NCI-H1105 treated with DMSO at 0.1 percent for 48 hours (cell line): ENCODE measurements around the gene GNAS-AS1.

Source experiments
- DNase-seq: peaks from one replicate; lab custom pipeline; 2025; lab: John Stamatoyannopoulos, UW

GNAS-AS1 gene

GRCh38 chr20:58808271-58809046, 42.2 kb downstream of the GNAS-AS1 start:
- no peak for DNase-seq

DNA sequence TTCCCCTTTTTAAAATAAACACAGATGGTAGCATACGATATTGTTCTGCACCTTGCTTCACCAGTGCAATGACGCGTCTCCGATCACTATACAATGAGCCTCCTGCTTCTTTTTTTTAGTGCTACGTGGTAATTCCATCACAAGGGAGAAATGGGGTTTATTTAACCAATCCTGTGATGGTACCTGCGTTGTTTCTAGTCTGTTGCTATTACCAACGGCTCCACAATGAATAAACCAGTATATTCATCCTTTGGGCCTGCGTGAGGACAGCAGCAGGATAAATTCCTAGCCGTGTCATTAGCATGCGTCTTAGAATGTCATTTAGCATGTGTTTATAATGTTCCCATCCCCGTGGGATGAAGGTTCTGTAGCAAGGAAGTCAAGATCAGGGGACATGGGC, 42.9 kb downstream of the GNAS-AS1 start:
- no peak for DNase-seq

- DNase-seq, result no peak
Measured at GRCh38 chr20:58803533-58803932, 47.2 kb downstream of the GNAS-AS1 start.

GRCh38 chr20:58802061-58802460, 48.6 kb downstream of the GNAS-AS1 start:
- no peak for DNase-seq

GRCh38 chr20:58800134-58800871, 50.4 kb downstream of the GNAS-AS1 start:
- no peak for DNase-seq

DNA sequence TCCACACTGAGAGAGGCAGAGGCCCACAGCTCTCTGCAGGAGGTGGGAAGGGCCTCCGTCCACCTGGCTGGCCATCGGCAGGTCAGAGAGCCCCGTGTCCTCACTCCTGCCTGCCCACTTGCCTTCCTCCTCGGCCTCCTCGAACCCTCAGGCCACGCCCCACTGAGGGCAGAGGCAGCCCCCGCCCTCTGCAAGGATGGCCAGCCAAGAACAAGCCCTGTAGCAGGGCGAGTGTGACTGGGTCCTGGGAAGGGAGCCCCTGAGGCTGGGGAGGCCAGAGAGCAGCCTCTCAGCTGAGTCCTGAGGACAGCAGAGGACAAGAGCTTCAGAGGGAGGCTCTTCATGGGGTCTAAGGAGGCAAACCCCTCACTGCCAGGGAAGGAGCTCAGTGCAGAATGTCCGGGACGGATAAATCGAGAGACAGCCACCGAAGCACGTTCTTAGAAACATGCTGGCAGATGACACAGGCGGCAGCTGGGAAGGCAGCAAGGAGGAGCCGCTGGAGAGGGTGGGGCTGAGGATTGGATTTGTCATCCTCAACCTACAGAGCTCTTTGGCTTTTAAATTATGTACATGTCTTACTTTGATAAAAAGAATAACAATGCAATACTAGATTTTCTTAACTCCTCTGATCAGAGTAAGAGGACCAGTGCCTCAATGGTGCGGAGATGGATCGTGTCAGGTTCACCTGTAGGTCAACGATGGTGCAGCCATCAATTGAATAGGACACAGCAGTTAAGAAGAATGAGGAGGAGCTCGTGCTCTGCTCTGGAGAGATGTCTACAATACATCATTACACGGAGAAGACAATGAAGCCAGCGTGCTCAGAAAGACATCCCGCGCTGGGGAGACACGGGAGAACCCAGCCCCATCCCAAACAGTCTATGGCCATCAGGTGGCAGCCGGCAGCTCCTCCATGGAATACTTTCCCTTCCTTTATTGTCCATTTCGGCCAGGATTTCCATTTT, 53.0 kb downstream of the GNAS-AS1 start:
- no peak for DNase-seq

- no peak for DNase-seq
Measured at GRCh38 chr20:58795923-58796245, 54.8 kb downstream of the GNAS-AS1 start.

DNA sequence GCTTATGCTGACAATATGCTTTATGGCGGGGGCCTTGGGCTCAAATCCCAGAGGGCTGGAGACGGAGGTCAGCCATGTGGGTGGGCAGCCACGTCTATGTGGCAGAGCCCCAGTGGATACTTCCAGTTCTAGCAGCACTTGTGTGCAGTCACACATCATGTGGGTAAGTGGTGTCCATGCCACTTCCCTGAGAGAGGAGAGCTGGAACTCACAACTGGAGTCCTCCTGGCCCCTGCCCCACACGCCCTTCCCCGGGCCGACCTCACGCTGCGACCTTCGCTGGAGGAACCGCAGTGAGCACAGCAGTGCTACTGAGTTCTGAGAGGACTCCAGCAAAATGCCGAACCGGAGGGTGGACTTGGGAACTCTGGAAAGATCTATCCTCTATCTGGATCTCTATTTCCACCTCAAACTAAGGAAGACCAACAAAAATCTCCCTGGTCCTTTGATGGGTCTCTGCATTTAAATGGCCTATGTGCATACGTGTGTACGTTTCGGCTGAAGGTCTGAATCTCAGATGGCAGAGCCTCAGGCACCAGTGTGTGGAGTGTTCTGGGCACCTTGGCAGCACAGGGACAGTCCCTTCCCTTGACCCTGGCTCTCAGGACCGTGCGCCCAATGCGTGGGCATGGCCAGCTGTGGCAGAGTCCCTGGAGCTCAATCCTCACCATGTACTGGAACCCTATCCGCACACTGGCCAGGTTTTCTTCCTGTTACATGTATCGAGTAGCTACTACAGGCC, 55.4 kb downstream of the GNAS-AS1 start:
- DNase-seq, result no peak

GRCh38 chr20:58794510-58795180, 56.1 kb downstream of the GNAS-AS1 start:
- DNase-seq, result no peak

GRCh38 chr20:58793512-58794420, 56.9 kb downstream of the GNAS-AS1 start:
- no peak for DNase-seq

DNA sequence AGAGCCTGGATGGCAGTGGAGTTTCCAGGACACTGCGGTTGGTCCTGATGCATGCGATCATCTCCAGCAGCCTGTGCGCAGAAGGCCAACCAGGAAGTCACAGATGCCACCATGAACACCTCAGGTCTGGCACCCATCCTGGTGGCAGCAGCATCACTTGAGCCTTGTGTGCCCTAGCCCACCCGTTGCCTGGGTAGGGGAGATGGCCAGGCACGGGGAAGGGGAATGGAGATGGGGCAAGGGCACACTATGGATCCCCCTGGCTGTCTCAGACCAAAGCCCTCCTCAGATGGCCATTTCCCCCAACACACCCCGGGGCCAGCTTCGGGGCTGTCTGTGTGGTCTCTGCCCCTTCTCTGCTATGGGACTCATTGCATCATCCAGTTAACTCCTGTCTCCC, 58.3 kb downstream of the GNAS-AS1 start:
- DNase-seq, result no peak

DNA sequence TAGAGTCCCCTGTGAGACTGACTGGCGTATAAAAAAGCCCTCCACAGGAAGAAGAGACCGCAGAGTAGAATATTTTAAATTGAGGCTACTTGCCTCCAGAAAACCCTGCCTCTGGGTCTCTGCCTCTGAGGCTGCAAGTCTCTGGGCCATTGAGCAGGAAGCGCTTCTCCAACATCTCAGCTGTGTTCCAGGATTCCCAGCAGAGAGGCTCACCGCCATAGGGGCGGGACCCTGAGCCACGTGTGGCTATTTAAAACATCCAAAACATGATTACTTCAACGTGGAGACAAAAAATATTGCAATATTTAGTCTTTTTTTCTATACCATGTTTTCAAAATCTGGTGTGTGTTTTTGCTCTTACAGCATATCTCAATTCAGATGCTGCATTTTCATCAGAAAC, 59.4 kb downstream of the GNAS-AS1 start:
- no peak for DNase-seq

GRCh38 chr20:58790454-58790853, 60.2 kb downstream of the GNAS-AS1 start:
- DNase-seq, result no peak

GRCh38 chr20:58788896-58789544, 61.7 kb downstream of the GNAS-AS1 start:
- DNase-seq, result no peak

DNA sequence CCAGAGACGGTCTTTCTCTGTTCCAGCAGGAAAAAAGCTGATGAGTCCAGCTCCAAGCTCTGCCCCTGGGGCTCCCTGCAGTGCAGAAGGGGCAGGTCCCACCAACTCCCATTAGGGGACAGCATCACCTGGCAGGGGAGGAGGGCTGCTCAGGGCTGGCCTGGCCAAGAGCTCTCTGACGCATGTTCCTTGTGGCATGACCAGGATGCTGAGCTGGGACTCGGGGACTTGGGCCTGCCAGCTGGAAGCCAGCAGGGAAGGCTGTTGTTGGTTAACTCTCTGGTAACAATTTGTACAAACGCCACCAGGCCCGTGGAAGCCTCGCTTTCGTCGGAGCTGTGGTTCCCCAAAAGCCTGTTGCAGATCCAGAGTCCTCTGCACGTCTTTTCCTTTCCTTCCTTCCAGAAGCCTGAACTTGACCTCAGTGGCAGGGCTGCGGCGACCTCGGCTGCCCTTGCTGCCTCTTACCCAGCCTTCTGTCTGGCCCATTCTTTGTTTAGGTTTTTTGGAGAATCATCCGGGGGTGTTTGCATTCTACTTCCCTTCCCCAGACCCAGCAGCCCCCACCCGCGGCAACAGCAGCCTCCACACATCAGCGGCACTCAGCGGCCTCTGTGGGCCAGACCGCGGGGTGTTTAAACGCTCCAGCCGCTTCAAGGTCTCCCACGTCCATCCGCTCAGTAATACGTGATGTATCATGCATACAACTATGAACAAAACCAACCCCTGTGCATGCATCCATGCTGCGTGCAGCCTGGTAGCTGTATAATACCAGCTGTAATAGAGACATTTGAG, 63.3 kb downstream of the GNAS-AS1 start:
- no peak for DNase-seq

DNA sequence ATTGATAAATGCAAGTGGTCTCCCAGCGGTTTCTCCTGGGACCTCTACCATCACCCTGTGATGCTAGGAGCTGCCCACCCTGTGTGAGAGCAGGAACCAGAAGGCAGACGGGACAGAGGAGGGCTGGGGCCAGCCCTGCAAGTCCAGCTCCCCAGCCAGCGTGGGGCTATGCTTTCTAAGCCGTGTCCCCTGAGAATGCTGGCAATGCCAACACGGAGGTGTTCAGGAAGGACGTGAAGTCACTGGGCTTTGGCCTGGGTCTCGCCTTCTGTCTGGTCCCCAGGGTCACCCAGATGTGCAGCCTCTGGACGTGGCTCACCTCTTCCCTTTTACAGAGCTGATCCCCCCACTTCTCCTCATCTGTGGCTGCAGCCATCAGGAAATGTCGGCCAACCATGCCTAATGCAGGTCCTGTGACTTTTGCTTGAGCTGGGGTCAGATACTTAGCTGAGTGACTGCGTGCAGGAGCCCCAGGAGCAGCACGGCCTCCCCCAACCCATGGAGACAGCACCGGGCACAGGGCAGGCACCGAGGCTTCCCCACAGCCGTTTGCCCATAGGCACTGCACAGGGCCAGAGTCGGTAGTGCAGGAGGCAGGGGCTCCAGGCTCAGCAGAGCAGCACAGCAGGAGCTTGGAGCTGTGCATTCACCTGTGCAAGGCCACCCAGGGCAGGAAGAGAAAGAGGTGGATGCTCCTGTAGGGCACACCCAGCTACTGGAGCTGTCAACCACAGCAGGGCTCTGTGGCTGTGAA, 66.2 kb downstream of the GNAS-AS1 start:
- DNase-seq, result no peak

GRCh38 chr20:58783511-58784011, 67.1 kb downstream of the GNAS-AS1 start:
- DNase-seq, result no peak

DNA sequence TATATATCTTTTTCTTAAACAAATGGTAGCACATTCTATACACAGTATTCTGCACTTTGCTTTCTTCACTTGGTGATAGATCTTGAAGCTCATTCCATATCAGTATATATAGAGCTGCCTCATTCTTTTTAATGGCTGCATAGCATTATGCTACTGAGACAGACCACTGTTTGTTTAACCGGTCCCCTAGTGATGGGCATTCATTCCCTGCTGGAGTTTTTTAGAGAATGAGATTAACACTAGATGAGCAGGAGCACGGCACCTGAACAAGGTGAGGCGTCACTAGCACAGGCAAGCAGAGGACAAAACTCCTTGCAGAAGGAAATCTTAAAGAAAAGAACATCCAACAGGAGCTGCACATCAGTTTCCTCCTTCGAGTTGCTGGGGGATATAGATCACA, 69.6 kb downstream of the GNAS-AS1 start:
- no peak for DNase-seq
